Stomach smooth muscle (tissue), 2 donors: Measurements from ENCODE around the gene EYS.

Experiments
- H3K27ac ChIP-seq: one replicate; pipeline ENCODE4 v1.7.0; 2013; ENCODE audit warnings: mild to moderate bottlenecking, low read length, inconsistent platforms
- H3K27me3 ChIP-seq, 2 donors: one replicate each; pipeline ENCODE4 v1.7.0; 2013; ENCODE audit warnings: low read length in 2 of 2; ENCODE audit not compliant: insufficient read depth in 2 of 2, control insufficient read depth in 1 of 2
- H3K36me3 ChIP-seq, 2 donors: one replicate each; pipeline ENCODE4 v1.7.0; 2013; ENCODE audit warnings: low read length in 2 of 2; ENCODE audit not compliant: control insufficient read depth in 2 of 2, insufficient read depth in 2 of 2
- H3K4me1 ChIP-seq: one replicate; pipeline ENCODE4 v1.7.0; 2013; ENCODE audit warnings: low read length; ENCODE audit not compliant: control insufficient read depth, insufficient read depth
- H3K4me3 ChIP-seq, 2 donors: one replicate each; pipeline ENCODE4 v1.7.0; 2013; ENCODE audit warnings: low read length in 2 of 2
- H3K9ac ChIP-seq, 2 donors: one replicate each; pipeline ENCODE4 v1.7.0; 2013; ENCODE audit warnings: low read length in 2 of 2, mild to moderate bottlenecking in 1 of 2
- H3K9me3 ChIP-seq, 2 donors: one replicate each; pipeline ENCODE4 v1.7.0; 2013; ENCODE audit warnings: low read length in 2 of 2; ENCODE audit not compliant: control insufficient read depth in 2 of 2
- donor health status: healthy.
- donor health status: Pancreatic carcinoma.

EYS gene

DNA sequence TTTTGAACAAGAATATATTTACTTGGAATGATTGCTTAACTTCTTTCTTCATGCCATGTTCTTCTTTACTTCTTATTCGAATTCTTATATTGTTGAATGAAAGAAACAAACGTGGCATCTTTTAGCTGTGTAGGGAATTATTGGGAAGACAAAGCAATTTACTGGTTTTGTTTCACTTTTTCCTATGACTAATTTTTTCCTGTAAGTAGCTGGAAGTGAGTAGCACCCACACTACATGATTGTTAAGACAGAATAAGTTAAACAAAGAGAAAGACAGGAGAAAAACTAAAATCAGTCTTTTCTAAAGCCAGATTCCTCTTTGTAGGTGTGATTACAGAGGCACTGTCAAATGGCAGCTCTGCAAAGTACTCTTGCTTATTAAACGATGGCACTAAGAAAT lies 593.4 kb downstream of the EYS start:
- no peaks in the 10 kb centered on the region for H3K4me1 ChIP-seq
- H3K27ac ChIP-seq: no peak overlapping the region
- no peak overlapping the region for H3K4me3 ChIP-seq
- H3K9ac ChIP-seq: no peak overlapping the region
- H3K9me3 ChIP-seq: no peaks in the 10 kb centered on the region
- H3K36me3 ChIP-seq: no peaks in the 10 kb centered on the region
- no peaks in the 10 kb centered on the region for H3K27me3 ChIP-seq

- no peaks in the 10 kb centered on the region for H3K9me3 ChIP-seq
- H3K4me1 ChIP-seq: no peaks in the 10 kb centered on the region
- H3K9ac ChIP-seq: no peak overlapping the region
- H3K36me3 ChIP-seq: no peaks in the 10 kb centered on the region
- no peak overlapping the region for H3K4me3 ChIP-seq
- H3K27me3 ChIP-seq: no peaks in the 10 kb centered on the region
- no peak overlapping the region for H3K27ac ChIP-seq
These were observed 594.6 kb downstream of the EYS start for GRCh38 chr6:65112435-65112834.

DNA sequence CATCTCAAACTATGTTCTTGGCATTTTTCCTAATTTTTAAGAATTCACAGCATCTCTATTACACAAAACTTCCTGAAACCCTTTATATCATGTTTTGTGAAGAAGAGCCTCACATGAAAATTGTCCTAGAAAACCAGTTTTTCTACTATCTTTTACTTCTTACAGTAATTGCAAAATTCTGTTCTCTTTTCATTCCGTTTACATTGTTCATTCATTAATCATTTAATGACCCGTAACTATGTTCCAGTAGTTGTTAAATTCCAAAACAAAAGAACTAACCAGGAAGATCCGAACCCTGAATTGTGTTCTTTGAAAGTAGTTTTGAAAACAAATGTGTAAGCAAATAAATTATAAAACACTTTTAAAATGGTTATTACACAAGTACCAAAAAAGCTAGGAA lies 597.0 kb downstream of the EYS start:
- Histone ChIP-seq H3K27ac (no peak overlapping the region), H3K36me3 (no peaks in the 10 kb centered on the region), H3K9ac (no peak overlapping the region), H3K27me3 (no peaks in the 10 kb centered on the region), H3K4me3 (no peak overlapping the region), H3K4me1 (no peaks in the 10 kb centered on the region), H3K9me3 (no peaks in the 10 kb centered on the region)

GRCh38 chr6:65098349-65098748 lies 608.7 kb downstream of the EYS start:
- Histone ChIP-seq H3K36me3 (no peaks in the 10 kb centered on the region), H3K27me3 (no peaks in the 10 kb centered on the region), H3K9me3 (no peaks in the 10 kb centered on the region), H3K27ac (no peak overlapping the region), H3K4me3 (no peak overlapping the region), H3K4me1 (no peaks in the 10 kb centered on the region), H3K9ac (no peak overlapping the region)

GRCh38 chr6:65091561-65091960 lies 615.5 kb downstream of the EYS start:
- H3K36me3 ChIP-seq: no peaks in the 10 kb centered on the region
- no peaks in the 10 kb centered on the region for H3K9me3 ChIP-seq
- H3K4me3 ChIP-seq: no peak overlapping the region
- no peaks in the 10 kb centered on the region for H3K27me3 ChIP-seq
- H3K27ac ChIP-seq: no peak overlapping the region
- H3K9ac ChIP-seq: no peak overlapping the region
- no peaks in the 10 kb centered on the region for H3K4me1 ChIP-seq

GRCh38 chr6:65088575-65088974 lies 618.5 kb downstream of the EYS start:
- Histone ChIP-seq H3K36me3 (no peaks in the 10 kb centered on the region), H3K27me3 (no peaks in the 10 kb centered on the region), H3K27ac (no peak overlapping the region), H3K9ac (no peak overlapping the region), H3K4me3 (no peak overlapping the region), H3K9me3 (no peaks in the 10 kb centered on the region), H3K4me1 (no peaks in the 10 kb centered on the region)

DNA sequence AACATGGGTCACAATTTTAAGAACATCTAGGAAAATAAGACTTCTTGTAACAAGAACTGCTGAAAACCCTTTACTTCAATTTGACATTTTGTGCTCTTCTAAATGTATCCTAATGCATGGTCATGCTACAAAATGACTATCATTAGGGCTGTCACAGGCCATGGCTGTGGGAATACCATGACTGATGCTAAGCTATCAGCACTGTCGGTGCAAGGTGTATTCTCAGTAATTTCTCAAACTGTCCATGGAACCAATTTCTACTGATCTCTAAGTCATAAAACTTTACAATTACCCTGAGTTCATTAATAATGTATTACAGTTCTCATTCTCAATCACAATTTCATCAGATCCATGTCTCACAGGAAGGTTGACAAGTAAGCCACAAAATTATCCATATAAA lies 625.3 kb downstream of the EYS start:
- no peak overlapping the region for H3K9ac ChIP-seq
- H3K4me1 ChIP-seq: no peaks in the 10 kb centered on the region
- no peak overlapping the region for H3K27ac ChIP-seq
- H3K27me3 ChIP-seq: no peaks in the 10 kb centered on the region
- H3K36me3 ChIP-seq: no peaks in the 10 kb centered on the region
- H3K4me3 ChIP-seq: no peak overlapping the region
- H3K9me3 ChIP-seq: no peaks in the 10 kb centered on the region

- no peaks in the 10 kb centered on the region for H3K9me3 ChIP-seq
- H3K9ac ChIP-seq: no peak overlapping the region
- H3K36me3 ChIP-seq: no peaks in the 10 kb centered on the region
- H3K4me3 ChIP-seq: no peak overlapping the region
- no peak overlapping the region for H3K27ac ChIP-seq
- H3K27me3 ChIP-seq: no peaks in the 10 kb centered on the region
- no peaks in the 10 kb centered on the region for H3K4me1 ChIP-seq
These were observed 631.3 kb downstream of the EYS start for GRCh38 chr6:65075705-65076230.

DNA sequence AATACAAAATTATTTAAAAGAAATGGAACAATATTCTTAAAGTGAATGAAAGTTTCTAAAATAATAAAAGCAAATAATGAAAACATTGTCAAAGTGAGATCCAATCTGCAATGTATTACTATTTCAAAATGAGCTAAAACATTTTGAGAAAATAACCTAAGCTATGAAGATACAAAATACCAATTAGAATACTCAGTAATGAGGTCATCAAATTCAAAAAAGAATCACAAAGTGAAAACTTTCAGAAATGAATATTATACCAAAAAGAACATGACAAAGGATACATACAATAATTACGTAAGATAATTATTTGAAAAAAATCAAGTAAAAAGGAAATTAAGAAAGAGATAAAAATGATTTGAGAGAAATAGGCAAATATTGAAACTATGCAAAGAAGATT lies 634.5 kb downstream of the EYS start:
- Histone ChIP-seq H3K9ac (no peak overlapping the region), H3K36me3 (no peaks in the 10 kb centered on the region)

DNA sequence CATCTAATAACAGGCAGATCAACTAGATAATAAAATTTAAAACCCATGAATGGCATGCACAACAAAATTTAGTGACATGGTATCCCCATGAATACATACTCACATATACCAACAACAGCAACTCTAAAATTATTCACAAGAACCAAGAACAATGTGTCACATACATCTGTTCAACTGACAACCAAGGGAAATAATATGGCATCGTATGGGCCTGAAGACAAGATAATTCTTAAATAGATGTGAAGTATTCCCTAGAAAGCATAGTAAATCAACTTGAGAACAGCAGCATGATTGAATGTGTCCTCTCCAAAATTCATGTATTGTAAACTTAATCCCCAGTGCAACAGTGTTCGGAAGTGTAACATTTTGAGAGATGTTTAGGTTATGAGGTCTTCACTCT lies 635.5 kb downstream of the EYS start:
- Histone ChIP-seq H3K27ac (no peak overlapping the region), H3K9ac (no peak overlapping the region), H3K27me3 (no peaks in the 10 kb centered on the region), H3K4me1 (no peaks in the 10 kb centered on the region), H3K36me3 (no peaks in the 10 kb centered on the region), H3K4me3 (no peak overlapping the region), H3K9me3 (no peaks in the 10 kb centered on the region)

More for the DNA sequence above, 634.5 kb downstream of the EYS start:
- Histone ChIP-seq H3K9me3 (no peaks in the 10 kb centered on the region), H3K4me3 (no peak overlapping the region), H3K27ac (no peak overlapping the region), H3K4me1 (no peaks in the 10 kb centered on the region), H3K27me3 (no peaks in the 10 kb centered on the region)

DNA sequence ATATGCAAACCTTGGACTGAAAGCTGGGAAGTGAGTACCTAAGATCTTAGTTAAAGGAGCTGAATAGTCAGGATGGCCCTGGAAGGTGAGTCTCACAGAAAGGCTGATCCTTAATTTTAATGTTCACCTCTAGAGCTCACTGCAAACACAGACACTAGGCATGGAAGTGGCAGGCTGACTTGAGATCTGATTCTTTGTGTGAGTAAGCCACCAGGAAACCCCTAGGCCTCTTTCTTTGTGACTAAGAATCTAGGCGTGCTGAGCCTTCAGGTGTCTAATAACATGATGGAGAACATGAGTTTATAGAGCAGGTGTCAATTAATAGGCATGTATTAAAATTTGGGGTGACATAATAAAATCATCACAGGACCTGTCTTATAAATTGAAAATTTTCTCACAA lies 642.2 kb downstream of the EYS start:
- Histone ChIP-seq H3K36me3 (no peaks in the 10 kb centered on the region), H3K27me3 (no peaks in the 10 kb centered on the region), H3K27ac (no peak overlapping the region), H3K4me1 (no peaks in the 10 kb centered on the region), H3K9ac (no peak overlapping the region), H3K4me3 (no peak overlapping the region), H3K9me3 (no peaks in the 10 kb centered on the region)
